NCI-H146 treated with DMSO at 0.1 percent for 48 hours (cell line): ENCODE data around the gene SEC14L2.
"Not testable (repeated sequence)": the region's sequence is repeated elsewhere in the genome, so short reads cannot be mapped to it uniquely, and the experiment has no call there.

Experiments
- DNase-seq: peaks from one replicate; lab custom pipeline; 2025; ENCODE audit not compliant: unreplicated experiment; lab: John Stamatoyannopoulos, UW

The SEC14L2 gene

GRCh38 chr22:30453731-30454510, 57.1 kb downstream of the SEC14L2 start:
- no peak for DNase-seq

GRCh38 chr22:30455075-30455840, 58.4 kb downstream of the SEC14L2 start:
- no peak for DNase-seq

GRCh38 chr22:30457981-30458380, 61.2 kb downstream of the SEC14L2 start:
- no peak for DNase-seq

- DNase-seq, result no peak
These were observed 62.6 kb downstream of the SEC14L2 start for GRCh38 chr22:30459181-30460052.

GRCh38 chr22:30460147-30460546, 63.3 kb downstream of the SEC14L2 start:
- DNase-seq, result no peak

GRCh38 chr22:30460555-30460954, 63.7 kb downstream of the SEC14L2 start:
- not testable (repeated sequence) for DNase-seq

GRCh38 chr22:30469165-30469564, 72.3 kb downstream of the SEC14L2 start:
- no peak for DNase-seq

GRCh38 chr22:30470655-30471054, 73.8 kb downstream of the SEC14L2 start:
- DNase-seq, result no peak

GRCh38 chr22:30471616-30472318, 74.9 kb downstream of the SEC14L2 start, which contains the start of gene SEC14L3:
Gene SEC14L3, minus strand, starts transcription at chr22:30472017. Its CDS starts 59 bp downstream, at chr22:30471958.
- DNase-seq, result no peak

GRCh38 chr22:30472994-30473720, 76.3 kb downstream of the SEC14L2 start:
- DNase-seq, result no peak

GRCh38 chr22:30474121-30474520, 77.3 kb downstream of the SEC14L2 start:
- DNase-seq, result no peak
